SK-N-SH (cell line): ENCODE measurements around the gene EXOC2. TPM values are rescaled to one million over a fixed set of nuclear protein-coding genes. Genes with fewer than 3 reads are reported as not detected.

Experiments
- CTCF ChIA-PET: fragments of 300-600, 350-600 bp; formaldehyde crosslinking; extraction: SDS; loops from one replicate; lab custom pipeline; 2021; lab: Yijun Ruan, JAX
- POLR2A ChIA-PET: fragments of 350-600 bp; sonication (Branson Sonifier 250); formaldehyde crosslinking; extraction: SDS; loops from one replicate; lab custom pipeline; 2020; ENCODE audit warnings: antibody characterized with exemption, inconsistent platforms; lab: Yijun Ruan, JAX
- DNase-seq: peaks from one replicate; pipeline ENCODE4 v3.0.0; 2012
- H2AFZ ChIP-seq: fragments of 200-600 bp; sonication (generic); 2 replicates; pipeline ENCODE4 v1.8.1; 2016; ENCODE audit warnings: antibody characterized with exemption, mild to moderate bottlenecking, low read depth
- H3F3A ChIP-seq: fragments of 200-600 bp; sonication (generic); replicated peaks from 2 replicates; pipeline ENCODE3; 2016; ENCODE audit warnings: antibody characterized with exemption, mild to moderate bottlenecking; ENCODE audit not compliant: insufficient read depth
- H3K27ac ChIP-seq, 2 experiments: fragments of 200-500 bp in 1 of 2; fragments of 200-600 bp in 1 of 2; sonication (Bioruptor generic) in 1 of 2; sonication (generic), shearing (Covaris generic) in 1 of 2; 2 replicates each; pipeline versions ENCODE4 v1.5.1 to v1.6.1; 2014 to 2016; ENCODE audit warnings: low read depth in 2 of 2, inconsistent platforms in 1 of 2, low read length in 1 of 2, mild to moderate bottlenecking in 1 of 2, mixed read lengths in 1 of 2
- H3K27me3 ChIP-seq: fragments of 200-600 bp; sonication (generic), shearing (Covaris generic); 2 replicates; pipeline ENCODE4 v1.6.1; 2016; ENCODE audit warnings: mixed run types; ENCODE audit not compliant: insufficient read depth
- H3K36me3 ChIP-seq, 2 experiments: fragments of 200-500 bp in 1 of 2; fragments of 200-600 bp in 1 of 2; sonication (Bioruptor generic) in 1 of 2; sonication (generic) in 1 of 2; replicated peaks in 1 of 2; 2 replicates each; pipeline versions ENCODE3 to v1.5.1; 2014 to 2016; ENCODE audit warnings: low read length in 1 of 2, mild to moderate bottlenecking in 1 of 2; ENCODE audit not compliant: insufficient read depth in 2 of 2, control insufficient read depth in 1 of 2
- H3K4me1 ChIP-seq, 2 experiments: fragments of 200-500 bp in 1 of 2; fragments of 200-600 bp in 1 of 2; sonication (Bioruptor generic) in 1 of 2; sonication (generic), shearing (Covaris generic) in 1 of 2; 2 replicates each; pipeline versions ENCODE4 v1.5.1 to v1.6.1; 2014 to 2016; ENCODE audit warnings: low read depth in 1 of 2, low read length in 1 of 2, mixed run types in 1 of 2; ENCODE audit not compliant: insufficient read depth in 2 of 2, control insufficient read depth in 1 of 2
- H3K4me2 ChIP-seq: fragments of 200-600 bp; sonication (generic), shearing (Covaris generic); 2 replicates; pipeline ENCODE4 v1.6.1; 2017; ENCODE audit warnings: mixed run types
- H3K4me3 ChIP-seq, 2 experiments: fragments of 200-500 bp in 1 of 2; fragments of 200-600 bp in 1 of 2; sonication (Bioruptor generic) in 1 of 2; sonication (generic), shearing (Covaris generic) in 1 of 2; 2 replicates each; pipeline versions ENCODE4 v1.5.1 to v1.8.1; 2014 to 2016; ENCODE audit warnings: low read depth in 2 of 2, inconsistent platforms in 1 of 2, low read length in 1 of 2, mild to moderate bottlenecking in 1 of 2, mixed read lengths in 1 of 2, moderate library complexity in 1 of 2
- H3K79me2 ChIP-seq: fragments of 200-600 bp; sonication (generic); 2 replicates; pipeline ENCODE4 v1.8.1; 2017; ENCODE audit warnings: mild to moderate bottlenecking; ENCODE audit not compliant: insufficient read depth
- H3K9ac ChIP-seq: fragments of 200-600 bp; sonication (generic); 2 replicates; pipeline ENCODE4 v1.6.1; 2017; ENCODE audit warnings: mixed run types
- H3K9me2 ChIP-seq: fragments of 200-600 bp; sonication (generic); 2 replicates; pipeline ENCODE4 v1.6.1; 2017; ENCODE audit warnings: mixed run types
- H3K9me3 ChIP-seq: fragments of 200-600 bp; sonication (generic); 2 replicates; pipeline ENCODE4 v1.6.1; 2017; ENCODE audit warnings: mixed run types, mild to moderate bottlenecking, moderate library complexity
- H4K20me1 ChIP-seq: fragments of 200-600 bp; sonication (generic); 2 replicates; pipeline ENCODE4 v1.6.1; 2017; ENCODE audit warnings: mild to moderate bottlenecking, mixed run types; ENCODE audit not compliant: insufficient read depth
- CHD2 ChIP-seq: fragments of 150-350 bp; IDR thresholded peaks from 2 replicates; pipeline ENCODE4 v1.6.1; 2018; ENCODE audit warnings: low read length; ENCODE audit not compliant: partially characterized antibody
- CTCF ChIP-seq: fragments of 200-600 bp; sonication (generic); IDR thresholded peaks from 2 replicates; pipeline ENCODE4 v1.6.1; 2017; ENCODE audit warnings: antibody characterized with exemption, mild to moderate bottlenecking, moderate library complexity
- ELF1 ChIP-seq: IDR thresholded peaks from 2 replicates; pipeline ENCODE4 v1.4.0; 2012
- EZH2phosphoT487 ChIP-seq: fragments of 200-600 bp; sonication (generic); IDR thresholded peaks from 2 replicates; pipeline ENCODE4 v1.6.1; 2017; ENCODE audit warnings: low read depth, mixed run types, mild to moderate bottlenecking, antibody characterized with exemption, moderate library complexity, borderline replicate concordance
- FOXJ3 ChIP-seq: sonication (generic); formaldehyde crosslinking; IDR thresholded peaks from 2 replicates; pipeline ENCODE4 v1.5.1; 2020; ENCODE audit warnings: mild to moderate bottlenecking, missing genetic modification reagents
- GATA2 ChIP-seq: sonication (generic); formaldehyde crosslinking; IDR thresholded peaks from 2 replicates; pipeline ENCODE4 v1.5.0; 2020; ENCODE audit warnings: mild to moderate bottlenecking, missing genetic modification reagents
- IRF3 ChIP-seq: fragments of 150-350 bp; IDR thresholded peaks from 2 replicates; pipeline ENCODE4 v1.6.1; 2016; ENCODE audit warnings: mild to moderate bottlenecking, low read depth, low read length
- MEF2A ChIP-seq: IDR thresholded peaks from 2 replicates; pipeline ENCODE4 v1.4.0; 2012; ENCODE audit warnings: low read depth, borderline replicate concordance
- MXI1 ChIP-seq: IDR thresholded peaks from 2 replicates; pipeline ENCODE4 v1.6.1; 2012; ENCODE audit warnings: mild to moderate bottlenecking, low read depth, low read length, improper control_type of control experiment
- PBX3 ChIP-seq: IDR thresholded peaks from 2 replicates; pipeline ENCODE4; 2012
- POLR2AphosphoS5 ChIP-seq: IDR thresholded peaks from 2 replicates; pipeline ENCODE4 v1.6.1; 2012; ENCODE audit warnings: low read depth, low read length
- RAD21 ChIP-seq: IDR thresholded peaks from 2 replicates; pipeline ENCODE4 v1.6.1; 2012; ENCODE audit warnings: mild to moderate bottlenecking, low read length
- RCOR1 ChIP-seq: fragments of 150-350 bp; IDR thresholded peaks from 2 replicates; pipeline ENCODE4 v1.6.1; 2017; ENCODE audit warnings: antibody characterized with exemption, low read length
- TCF12 ChIP-seq: IDR thresholded peaks from 2 replicates; pipeline ENCODE4 v1.4.0; 2012
- TEAD4 ChIP-seq: IDR thresholded peaks from 2 replicates; pipeline ENCODE4 v1.4.0; 2012; ENCODE audit warnings: mild to moderate bottlenecking, borderline replicate concordance; ENCODE audit not compliant: insufficient read depth
- USF1 ChIP-seq: IDR thresholded peaks from 2 replicates; pipeline ENCODE4 v1.4.0; 2012; ENCODE audit warnings: low read depth, borderline replicate concordance
- YY1 ChIP-seq: IDR thresholded peaks from 2 replicates; pipeline ENCODE4 v1.4.0; 2012; ENCODE audit warnings: low read depth, mild to moderate bottlenecking
- WGBS: methylation state at CpG from one replicate; pipeline ENCODE4 v1.1.6; 2017; ENCODE audit warnings: low lambda C conversion rate; 5-methylcytosine and 5-hydroxymethylcytosine counted together
- polyA plus RNA-seq, 3 experiments: library from polyadenylated mRNA; depleted of rRNA; stranded (reverse); fragments of >200 nt; gene quantifications; 2 replicates each; pipeline ENCODE4 v1.2.3, GENCODE V29; 2012

Gene EXOC2
- polyA plus RNA-seq, 1 of the 3 experiments (the other 2 are of a cell fraction) = 10.6 TPM

GRCh38 chr6:733431-734219 lies 40.7 kb upstream of the EXOC2 start:
- Histone ChIP-seq H3K27me3 (peaks cover 49% of the 10 kb centered on the region), H2AFZ (no peak overlapping the region), H3K4me2 (no peak overlapping the region), H3K9me2 (no peaks in the 10 kb centered on the region), H3F3A (no peaks in the 10 kb centered on the region), H3K4me1 (peaks cover 0 to 5% of the 10 kb centered on the region in 2 experiments; a peak in 1 of 4 replicates), H3K27ac (no peak overlapping the region), H3K9ac (no peak overlapping the region), H3K4me3 (no peak overlapping the region), H4K20me1 (no peaks in the 10 kb centered on the region), H3K9me3 (no peaks in the 10 kb centered on the region)
- DNase-seq = no peak
- CTCF ChIA-PET = interaction anchor here (0.7 to 2.9 kb wide), 3 partner anchors 8 to 64 kb away, joined by 3 to 29 read pairs (median 4); no protein-coding TSS in a partner anchor
- TF ChIP-seq USF1 (no peak), PBX3 (no peak), CTCF (no peak), FOXJ3 (CRISPR knock-in tag) (no peak), RAD21 (no peak), TCF12 (no peak), RCOR1 (no peak), POLR2AphosphoS5 (no peak), ELF1 (no peak), EZH2phosphoT487 (no peak)
- TF ChIP-seq, all 33 proteins: peak for 0
- 5% methylated on average over 14 of the region's 14 CpGs for WGBS
- Histone ChIP-seq H3K79me2 (no peaks in the 10 kb centered on the region), H3K36me3 (no peaks in the 10 kb centered on the region)
- POLR2A ChIA-PET = no interaction called here

GRCh38 chr6:731924-732323 lies 39.0 kb upstream of the EXOC2 start:
- Histone ChIP-seq H3K9me3 (no peaks in the 10 kb centered on the region), H3K36me3 (no peaks in the 10 kb centered on the region), H3K9me2 (no peaks in the 10 kb centered on the region), H4K20me1 (no peaks in the 10 kb centered on the region), H3K4me3 (no peak overlapping the region), H3K9ac (no peak overlapping the region), H3K27me3 (peaks cover 66% of the 10 kb centered on the region), H3K27ac (no peak overlapping the region), H3K79me2 (no peaks in the 10 kb centered on the region), H3F3A (no peaks in the 10 kb centered on the region), H3K4me1 (peaks cover 0 to 5% of the 10 kb centered on the region in 2 experiments; a peak in 1 of 4 replicates)
- WGBS = 11% methylated on average over 7 of the region's 7 CpGs
- ChIA-PET POLR2A (no interaction called here), CTCF (interaction anchor here (2.7 to 2.9 kb wide), 2 partner anchors 9 to 10 kb away, joined by 15 to 29 read pairs; no protein-coding TSS in a partner anchor)
- no peak for TF ChIP-seq IRF3
- TF ChIP-seq GATA2 (CRISPR knock-in tag) = no peak
- no peak for TF ChIP-seq YY1
- no peak for TF ChIP-seq MXI1
- no peak for TF ChIP-seq TEAD4
- TF ChIP-seq USF1 = no peak
- no peak for TF ChIP-seq MEF2A
- TF ChIP-seq RCOR1 = no peak
- TF ChIP-seq ELF1 = no peak
- no peak for TF ChIP-seq CHD2
- TF ChIP-seq, all 33 proteins: peak for 0
- H2AFZ ChIP-seq = no peak overlapping the region
- DNase-seq = no peak
- no peak overlapping the region for H3K4me2 ChIP-seq
